Measurements from ENCODE around the gene C17orf58.
"Not testable (repeated sequence)": the region's sequence is repeated elsewhere in the genome, so short reads cannot be mapped to it uniquely, and the experiment has no call there.

Gene C17orf58

GRCh38 chr17:67999291-67999911 lies 3.1 kb upstream of the C17orf58 start:
- DNase-seq (ENCODE audit: low spot score) = peak; percentile 5

DNA sequence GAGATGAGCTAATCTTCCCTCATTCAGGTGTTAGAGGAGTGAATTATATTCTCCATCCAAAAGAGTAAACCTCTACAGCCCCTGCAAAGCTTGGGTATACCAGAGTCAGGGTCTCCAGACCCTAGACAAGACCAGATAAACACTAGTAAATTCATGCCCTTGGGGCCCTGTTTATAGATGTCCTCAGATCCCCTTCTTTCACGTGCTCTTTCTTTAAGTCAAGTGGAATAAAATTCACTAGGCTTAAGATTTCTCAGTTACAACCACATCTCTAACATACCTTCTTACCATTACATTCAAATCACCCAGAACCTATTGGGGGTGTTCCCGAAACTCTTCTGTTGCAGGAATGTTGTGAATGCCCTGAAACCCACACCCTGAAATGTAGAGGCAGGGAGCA lies 2.2 kb upstream of the C17orf58 start:
- DNase-seq (ENCODE audit: low spot score) = no peak

DNA sequence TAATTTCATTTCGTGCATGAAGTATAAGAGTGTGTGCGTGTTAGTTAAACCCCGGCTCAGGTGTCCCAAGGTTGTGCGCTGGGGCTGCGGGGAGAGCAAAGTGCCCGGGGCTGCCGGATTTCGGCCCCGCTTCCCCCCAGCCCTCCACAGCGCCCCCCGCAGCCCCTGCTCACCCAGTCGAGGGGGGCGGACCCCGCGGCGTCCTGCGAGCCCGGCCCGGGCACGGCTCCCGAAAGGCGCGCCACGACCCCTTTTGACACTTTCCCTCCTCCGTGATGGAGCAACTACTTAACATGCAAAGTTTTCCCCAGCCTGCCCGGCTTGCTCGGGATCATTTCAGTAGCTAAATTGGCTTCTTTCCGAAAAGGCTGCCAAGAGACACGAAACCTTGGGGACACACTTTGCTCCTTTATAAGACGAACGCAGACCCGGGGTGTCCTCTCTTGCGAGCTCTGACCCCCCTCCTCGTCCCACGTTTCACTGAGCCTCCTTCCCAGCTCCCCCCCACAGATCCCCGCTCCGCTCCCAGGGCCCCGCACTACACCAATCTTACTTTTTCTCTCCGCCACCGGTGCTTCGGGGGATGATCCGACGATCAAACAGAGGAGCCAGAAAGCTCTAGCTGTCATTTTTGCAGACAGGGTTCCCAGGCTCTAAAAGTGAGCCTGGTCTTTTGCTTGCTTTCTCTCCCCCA lies 552 bp downstream of the C17orf58 start:
- peak; percentile 34 for DNase-seq (ENCODE audit: low spot score)

- peak; percentile 62 for DNase-seq (ENCODE audit: low spot score)
Observed at GRCh38 chr17:67994817-67995569, 1.3 kb downstream of the C17orf58 start.

DNA sequence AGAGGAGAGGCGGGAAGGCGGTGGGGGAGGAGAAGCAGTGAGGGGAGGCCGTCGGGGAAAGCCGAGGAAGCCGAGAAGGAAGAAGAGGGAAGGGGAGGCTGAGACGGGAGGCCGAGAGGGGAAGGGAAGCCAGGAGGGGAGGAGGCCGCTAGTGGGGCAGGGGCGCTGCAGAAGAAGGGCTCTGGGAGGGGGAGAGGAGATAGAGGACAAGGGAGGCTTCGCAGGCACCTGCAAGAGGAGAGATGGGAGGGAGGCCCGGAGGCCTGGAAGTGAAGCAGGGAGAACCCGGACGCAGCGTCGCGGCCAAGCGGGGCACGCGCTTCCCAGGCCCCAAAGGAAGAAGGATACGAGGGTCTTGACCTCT lies 2.3 kb downstream of the C17orf58 start:
- DNase-seq (ENCODE audit: low spot score) = no peak

GRCh38 chr17:67993153-67993997 lies 2.9 kb downstream of the C17orf58 start:
- peak; percentile 96 for DNase-seq (ENCODE audit: low spot score)

DNA sequence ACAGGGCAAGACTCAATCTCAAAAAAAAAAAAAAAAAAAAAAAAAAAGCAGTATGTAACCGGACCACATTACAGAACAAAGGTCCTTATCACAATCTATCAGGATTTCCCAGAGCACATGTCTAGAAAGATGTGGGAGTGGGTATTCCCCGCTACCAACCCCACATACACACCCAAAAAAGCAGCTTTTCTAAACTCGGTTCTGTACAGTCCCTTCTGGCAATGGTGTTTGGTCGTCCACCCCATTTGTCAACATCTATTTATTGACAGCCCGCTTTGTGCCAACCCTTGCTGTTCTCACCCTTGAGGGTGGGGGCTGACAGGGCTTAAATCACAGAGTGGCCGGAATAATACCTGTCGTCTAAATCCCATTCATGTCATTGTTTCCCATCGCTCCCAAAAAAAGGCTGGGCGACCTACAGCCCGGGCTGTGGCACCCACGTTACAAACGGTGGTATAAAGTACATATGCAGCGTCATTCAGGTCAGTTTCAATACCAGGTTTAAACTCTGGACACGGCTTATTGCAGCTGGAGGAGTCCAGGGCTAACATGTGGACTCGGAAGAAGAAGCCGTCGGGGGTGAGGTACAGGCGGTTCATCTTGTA lies 3.6 kb downstream of the C17orf58 start:
- no peak for DNase-seq (ENCODE audit: low spot score)

GRCh38 chr17:67990909-67991308 lies 5.4 kb downstream of the C17orf58 start:
- no peak for DNase-seq (ENCODE audit: low spot score)

DNA sequence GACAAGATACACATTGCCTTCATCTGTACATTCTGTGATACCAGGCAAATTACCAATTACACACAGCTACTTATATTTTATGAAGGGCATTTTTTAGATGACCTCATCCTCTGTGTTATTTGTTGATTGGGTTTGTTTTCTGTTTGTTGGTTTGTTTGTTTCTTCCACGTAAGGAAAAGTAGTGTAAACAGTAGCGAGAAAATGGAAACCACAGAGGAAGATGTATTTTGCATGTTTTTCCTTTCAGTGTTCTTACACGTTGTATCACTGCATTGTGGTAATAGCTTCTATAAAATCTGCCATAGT lies 12.9 kb downstream of the C17orf58 start:
- no peak for DNase-seq (ENCODE audit: low spot score)

DNA sequence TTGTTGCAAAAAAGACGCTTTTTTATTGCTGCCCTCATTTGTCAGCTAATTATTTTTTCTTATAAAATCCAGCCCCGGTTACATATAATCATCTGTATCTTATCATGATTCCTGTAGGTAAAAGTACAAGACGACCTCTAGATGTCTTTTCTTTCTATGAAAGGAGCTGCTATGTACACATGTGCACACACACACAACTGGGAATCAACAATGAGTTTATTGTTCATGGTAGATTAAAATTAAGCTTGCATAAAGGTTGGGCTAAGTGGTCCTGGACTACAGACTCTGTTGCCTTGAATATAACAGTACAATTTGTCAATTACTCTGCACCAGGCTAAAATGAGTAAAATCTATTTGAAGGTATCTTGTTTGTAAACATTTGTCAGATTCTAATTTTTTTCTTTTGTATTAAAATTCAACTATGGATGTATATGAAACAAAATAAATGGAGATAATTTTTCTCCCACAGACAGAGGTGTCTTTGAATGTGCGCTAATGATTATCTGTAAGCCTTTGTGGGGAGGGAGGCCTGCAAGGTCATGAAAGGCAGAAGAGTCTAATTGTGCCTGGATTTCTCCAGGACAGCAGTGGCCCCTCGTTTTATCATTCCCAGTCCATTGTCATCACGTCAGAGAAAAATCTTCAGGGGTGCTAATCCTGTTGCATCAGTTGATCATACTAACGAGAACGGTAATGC lies 13.4 kb downstream of the C17orf58 start:
- no peak for DNase-seq (ENCODE audit: low spot score)

DNA sequence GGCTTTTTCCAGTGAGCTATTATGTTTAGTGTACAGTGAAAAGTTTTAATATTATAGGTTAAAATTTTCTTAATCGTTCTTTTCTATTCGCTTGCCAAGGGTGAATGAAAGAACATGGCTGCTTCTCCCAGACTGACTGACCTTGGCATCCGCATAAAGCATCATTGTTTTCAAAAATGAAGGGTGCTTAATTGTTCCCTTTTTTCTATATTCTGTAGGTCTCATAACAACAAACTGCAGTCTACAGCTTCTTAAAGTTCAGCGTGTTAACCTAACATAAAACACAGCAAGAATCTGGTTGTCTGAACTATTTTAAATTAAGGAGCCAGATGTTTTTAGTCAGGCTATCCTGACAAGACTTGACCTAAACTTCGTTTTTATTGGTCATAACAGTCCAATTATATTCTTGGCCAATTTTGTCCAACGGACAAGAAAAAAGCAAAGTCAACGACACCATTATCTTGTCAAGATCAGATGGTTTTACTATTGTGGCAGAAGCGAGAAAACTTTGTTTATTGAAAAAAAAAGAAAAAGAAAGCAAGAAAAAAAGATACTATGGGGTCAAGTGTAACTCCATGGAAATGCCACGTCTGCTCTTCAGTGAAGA lies 14.1 kb downstream of the C17orf58 start:
- no peak for DNase-seq (ENCODE audit: low spot score)

DNA sequence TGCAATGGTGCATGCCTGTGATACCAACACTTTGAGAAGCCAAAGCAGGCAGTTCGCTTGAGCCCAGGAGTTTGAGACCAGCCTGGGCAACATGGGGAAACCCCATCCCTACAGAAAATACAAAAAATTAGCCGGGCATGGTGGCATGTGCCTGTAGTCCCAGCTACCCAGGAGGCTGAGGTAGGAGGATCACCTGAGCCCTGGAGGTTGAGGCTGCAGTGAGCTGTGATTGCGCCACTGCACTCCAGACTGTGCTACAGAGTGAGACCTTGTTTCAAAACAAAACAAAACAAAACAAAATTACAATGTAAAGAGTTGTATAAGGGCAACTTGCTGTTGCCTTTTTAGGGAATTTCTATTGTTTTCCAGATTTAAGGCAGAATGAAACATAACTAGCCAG lies 15.4 kb downstream of the C17orf58 start:
- DNase-seq (ENCODE audit: low spot score) = not testable (repeated sequence)

DNA sequence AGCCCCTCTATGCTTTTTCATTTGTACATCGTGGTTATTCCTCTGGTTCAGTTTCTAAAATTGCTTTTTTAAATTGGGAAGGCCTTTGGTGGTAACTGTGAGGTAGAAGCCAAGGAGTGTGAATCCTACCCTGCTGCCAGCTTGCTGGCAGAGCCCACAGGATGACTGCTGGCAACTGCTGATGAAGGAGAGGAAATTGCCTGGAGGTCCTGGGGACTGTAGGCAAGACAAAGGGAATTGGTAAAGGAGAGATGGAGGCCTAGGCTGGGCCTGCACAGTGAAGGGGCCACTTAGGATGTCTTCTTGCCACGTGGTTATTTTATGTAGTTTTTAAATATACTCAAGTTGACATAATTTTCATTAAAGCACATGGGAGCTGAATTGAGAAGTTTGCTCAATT lies 15.8 kb downstream of the C17orf58 start:
- no peak for DNase-seq (ENCODE audit: low spot score)

DNA sequence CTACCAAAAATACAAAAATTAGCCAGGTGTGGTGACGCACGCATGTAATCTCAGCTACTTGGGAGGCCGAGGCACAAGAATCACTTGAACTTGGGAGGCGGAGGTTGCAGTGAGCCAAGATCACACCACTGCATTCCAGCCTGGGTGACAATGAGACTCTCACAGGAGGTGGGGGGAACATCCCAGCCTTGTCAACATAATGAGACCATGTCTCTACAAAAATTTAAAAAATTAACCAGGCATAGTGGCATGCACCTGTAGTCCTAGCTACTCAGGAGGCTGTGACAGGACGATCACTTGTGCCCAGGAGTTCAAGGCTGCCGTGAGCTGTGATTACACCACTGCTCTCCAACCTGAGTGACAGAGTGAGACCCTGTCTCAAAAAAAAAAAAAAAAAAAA lies 20.0 kb downstream of the C17orf58 start:
- DNase-seq (ENCODE audit: low spot score) = not testable (repeated sequence)

DNA sequence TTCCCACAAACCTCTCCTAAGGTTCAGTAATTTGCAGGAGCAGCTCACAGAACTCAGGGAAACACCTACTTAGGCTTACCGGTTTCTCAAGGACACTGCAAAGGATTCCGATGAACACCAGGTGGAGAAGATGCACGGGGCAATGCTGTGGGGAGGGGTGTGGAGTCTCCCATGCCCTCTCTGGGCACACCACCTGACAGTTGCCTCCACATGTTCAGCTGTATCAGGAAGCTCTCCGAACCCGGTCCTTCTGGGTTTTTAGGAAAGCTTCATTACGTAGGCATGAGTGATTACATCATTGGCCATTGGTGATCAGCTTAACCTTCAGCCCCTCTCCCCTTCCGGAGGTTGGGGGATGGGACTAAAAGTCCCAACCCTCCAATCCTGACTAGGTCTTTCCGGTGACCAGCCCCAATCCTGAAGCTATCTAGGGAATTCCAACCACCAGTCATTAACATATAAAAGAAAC lies 21.6 kb downstream of the C17orf58 start:
- DNase-seq (ENCODE audit: low spot score) = no peak

- no peak for DNase-seq (ENCODE audit: low spot score)
Observed at GRCh38 chr17:67974185-67974584, 22.1 kb downstream of the C17orf58 start.

- no peak for DNase-seq (ENCODE audit: low spot score)
Observed at GRCh38 chr17:67970783-67971182, 25.5 kb downstream of the C17orf58 start.

- peak; percentile 41 for DNase-seq (ENCODE audit: low spot score)
Observed at GRCh38 chr17:67963145-67963572, 33.1 kb downstream of the C17orf58 start.

DNA sequence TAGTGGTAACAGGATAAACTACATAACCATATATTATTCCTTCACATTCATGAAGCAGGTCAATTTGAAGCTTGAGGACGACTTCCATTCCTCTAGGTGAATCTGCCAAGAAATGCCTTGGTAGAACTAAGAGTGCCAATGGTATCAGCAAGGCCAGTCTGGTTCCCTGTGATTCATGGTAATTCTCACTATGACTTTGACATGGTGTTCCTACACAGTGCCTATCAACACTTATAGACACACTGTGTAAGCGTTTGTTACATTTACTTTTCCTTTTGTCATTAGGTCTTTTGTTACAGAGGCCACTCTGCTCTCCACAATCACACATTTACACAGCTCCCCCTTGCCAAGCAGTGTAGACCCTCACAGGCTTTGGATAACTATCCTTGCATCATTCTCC lies 34.1 kb downstream of the C17orf58 start:
- not testable (repeated sequence) for DNase-seq (ENCODE audit: low spot score)

- not testable (repeated sequence) for DNase-seq (ENCODE audit: low spot score)
Observed at GRCh38 chr17:67960276-67960675, 36.0 kb downstream of the C17orf58 start.

DNA sequence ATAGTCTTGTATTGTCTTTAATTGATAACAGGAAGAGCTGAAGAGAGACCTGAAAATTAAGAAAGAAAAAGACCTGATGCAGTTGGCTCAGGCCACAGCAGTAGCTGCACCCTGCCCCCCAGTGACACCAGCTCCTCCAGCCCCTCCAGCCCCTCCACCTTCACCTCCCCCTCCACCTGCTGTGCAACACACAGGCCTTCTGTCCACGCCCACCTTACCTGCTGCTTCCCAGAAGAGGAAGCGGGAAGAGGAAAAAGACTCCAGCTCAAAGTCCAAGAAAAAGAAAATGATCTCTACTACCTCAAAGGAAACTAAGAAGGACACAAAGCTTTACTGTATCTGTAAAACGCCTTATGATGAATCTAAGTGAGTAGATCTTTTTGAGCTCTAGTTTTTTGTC lies 36.8 kb downstream of the C17orf58 start:
- DNase-seq (ENCODE audit: low spot score) = no peak

Data from GM03348 (cell line).